Measurements from ENCODE around the gene SART3.
"Not testable (repeated sequence)": the region's sequence is repeated elsewhere in the genome, so short reads cannot be mapped to it uniquely, and the experiment has no call there.

SART3 gene

GRCh38 chr12:108596854-108597558 is 36.0 kb upstream of the SART3 start:
- no peak for ATAC-seq
- DNase-seq: no peak

GRCh38 chr12:108595711-108596647 is 35.0 kb upstream of the SART3 start:
- DNase-seq: no peak
- no peak for ATAC-seq

GRCh38 chr12:108594960-108595710 is 34.2 kb upstream of the SART3 start:
- no peak for ATAC-seq
- no peak for DNase-seq

GRCh38 chr12:108594323-108594903 is 33.4 kb upstream of the SART3 start:
- ATAC-seq (no peak), DNase-seq (no peak)

GRCh38 chr12:108592033-108592909 is 31.3 kb upstream of the SART3 start:
- ATAC-seq (no peak), DNase-seq (no peak)

GRCh38 chr12:108591267-108591980 is 30.5 kb upstream of the SART3 start:
- ATAC-seq (no peak), DNase-seq (no peak)

- not testable (repeated sequence) for ATAC-seq
Observed at GRCh38 chr12:108590463-108590862, 29.5 kb upstream of the SART3 start.

GRCh38 chr12:108589840-108590229 is 28.9 kb upstream of the SART3 start:
- ATAC-seq (no peak), DNase-seq (no peak)

More at GRCh38 chr12:108590463-108590862, 29.5 kb upstream of the SART3 start:
- DNase-seq: not testable (repeated sequence)

GRCh38 chr12:108589028-108589839 is 28.3 kb upstream of the SART3 start:
- DNase-seq (no peak), ATAC-seq (no peak)

GRCh38 chr12:108587826-108588225 is 26.9 kb upstream of the SART3 start:
- DNase-seq (no peak), ATAC-seq (peak; percentile 19)

- DNase-seq (no peak), ATAC-seq (no peak)
Observed at GRCh38 chr12:108586306-108586705, 25.3 kb upstream of the SART3 start.

- no peak for DNase-seq
- no peak for ATAC-seq
Observed at GRCh38 chr12:108585864-108586263, 24.9 kb upstream of the SART3 start.

GRCh38 chr12:108584456-108585065 is 23.6 kb upstream of the SART3 start:
- DNase-seq (no peak), ATAC-seq (no peak)

GRCh38 chr12:108583991-108584390 is 23.0 kb upstream of the SART3 start:
- no peak for DNase-seq
- ATAC-seq: no peak

- ATAC-seq: no peak
- DNase-seq: no peak
Observed at GRCh38 chr12:108582978-108583770, 22.2 kb upstream of the SART3 start.

- no peak for DNase-seq
- no peak for ATAC-seq
Observed at GRCh38 chr12:108582509-108582908, 21.5 kb upstream of the SART3 start.

- no peak for DNase-seq
- no peak for ATAC-seq
Observed at GRCh38 chr12:108581311-108582227, 20.6 kb upstream of the SART3 start.

All from stimulated activated naive CD8-positive, alpha-beta T cell treated with anti-CD3 and anti-CD28 coated beads, Interleukin-15, Interleukin-2, amounts not matched to agents 100 U/mL and 50 U/mL, for 24 hours (primary cell).